Panc1 (cell line): ENCODE results near the gene EIF4EBP2.

Experiments
- POLR2AphosphoS5 ChIP-seq: IDR thresholded peaks from 2 replicates; pipeline ENCODE4 v1.6.1; 2012; ENCODE audit warnings: mild to moderate bottlenecking, low read depth, low read length, moderate library complexity
- SIN3A ChIP-seq: IDR thresholded peaks from 2 replicates; pipeline ENCODE4 v1.6.1; 2012; ENCODE audit warnings: low read depth, mild to moderate bottlenecking, low read length, moderate library complexity, borderline replicate concordance; ENCODE audit not compliant: insufficient read depth
- TCF7L2 ChIP-seq: IDR thresholded peaks from 2 replicates; pipeline ENCODE4 v1.6.1; 2011; ENCODE audit warnings: mild to moderate bottlenecking, low read depth, low read length, inconsistent platforms
- TF ChIP-seq, protein P1 (sequence below): fragments of 450-650 bp; IDR thresholded peaks from 2 replicates; pipeline ENCODE4 v1.5.1; 2017; ENCODE audit warnings: mild to moderate bottlenecking
- TF ChIP-seq, protein P2 (sequence below), 2 experiments: IDR thresholded peaks; 2 replicates each; pipeline ENCODE4 v1.6.1; 2011 to 2012; ENCODE audit warnings: low read depth in 2 of 2, control low read depth in 1 of 2, low read length in 1 of 2, mild to moderate bottlenecking in 1 of 2, moderate library complexity in 1 of 2; ENCODE audit not compliant: insufficient read depth in 1 of 2

DNA sequence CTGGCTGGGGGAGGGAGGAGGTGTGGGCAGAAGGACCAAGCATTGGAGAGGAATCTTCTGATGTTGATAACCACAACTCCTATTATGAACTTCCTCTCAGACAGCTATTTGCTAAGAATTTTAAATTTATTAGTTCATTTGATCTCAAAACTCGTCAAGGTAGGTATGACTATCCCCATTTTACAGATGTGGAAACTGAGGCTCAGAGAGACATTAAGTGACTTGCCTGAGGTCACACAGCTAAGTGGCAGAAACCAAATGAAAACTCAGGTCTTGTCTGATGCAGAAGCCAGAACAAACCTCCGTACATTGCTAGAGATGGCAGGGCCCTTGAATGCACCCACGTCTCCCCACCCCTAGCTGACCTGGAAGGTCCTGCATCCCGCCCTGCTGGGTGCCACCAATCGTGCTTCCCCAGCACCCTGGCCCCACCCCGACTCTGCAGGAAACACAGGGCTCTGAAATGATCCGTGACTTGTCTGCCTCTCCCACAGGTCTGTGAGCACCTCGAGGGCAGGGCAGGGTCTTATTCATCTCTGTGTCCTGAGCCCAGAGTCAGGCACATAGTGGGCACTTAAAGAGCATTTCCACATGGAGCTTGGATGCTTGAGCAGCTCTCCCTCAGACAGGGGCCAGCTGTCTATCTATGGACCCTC lies 69.0 kb downstream of the EIF4EBP2 start:
- TF ChIP-seq, protein P1, sequence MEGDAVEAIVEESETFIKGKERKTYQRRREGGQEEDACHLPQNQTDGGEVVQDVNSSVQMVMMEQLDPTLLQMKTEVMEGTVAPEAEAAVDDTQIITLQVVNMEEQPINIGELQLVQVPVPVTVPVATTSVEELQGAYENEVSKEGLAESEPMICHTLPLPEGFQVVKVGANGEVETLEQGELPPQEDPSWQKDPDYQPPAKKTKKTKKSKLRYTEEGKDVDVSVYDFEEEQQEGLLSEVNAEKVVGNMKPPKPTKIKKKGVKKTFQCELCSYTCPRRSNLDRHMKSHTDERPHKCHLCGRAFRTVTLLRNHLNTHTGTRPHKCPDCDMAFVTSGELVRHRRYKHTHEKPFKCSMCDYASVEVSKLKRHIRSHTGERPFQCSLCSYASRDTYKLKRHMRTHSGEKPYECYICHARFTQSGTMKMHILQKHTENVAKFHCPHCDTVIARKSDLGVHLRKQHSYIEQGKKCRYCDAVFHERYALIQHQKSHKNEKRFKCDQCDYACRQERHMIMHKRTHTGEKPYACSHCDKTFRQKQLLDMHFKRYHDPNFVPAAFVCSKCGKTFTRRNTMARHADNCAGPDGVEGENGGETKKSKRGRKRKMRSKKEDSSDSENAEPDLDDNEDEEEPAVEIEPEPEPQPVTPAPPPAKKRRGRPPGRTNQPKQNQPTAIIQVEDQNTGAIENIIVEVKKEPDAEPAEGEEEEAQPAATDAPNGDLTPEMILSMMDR: no peak
- TF ChIP-seq, protein P2, sequence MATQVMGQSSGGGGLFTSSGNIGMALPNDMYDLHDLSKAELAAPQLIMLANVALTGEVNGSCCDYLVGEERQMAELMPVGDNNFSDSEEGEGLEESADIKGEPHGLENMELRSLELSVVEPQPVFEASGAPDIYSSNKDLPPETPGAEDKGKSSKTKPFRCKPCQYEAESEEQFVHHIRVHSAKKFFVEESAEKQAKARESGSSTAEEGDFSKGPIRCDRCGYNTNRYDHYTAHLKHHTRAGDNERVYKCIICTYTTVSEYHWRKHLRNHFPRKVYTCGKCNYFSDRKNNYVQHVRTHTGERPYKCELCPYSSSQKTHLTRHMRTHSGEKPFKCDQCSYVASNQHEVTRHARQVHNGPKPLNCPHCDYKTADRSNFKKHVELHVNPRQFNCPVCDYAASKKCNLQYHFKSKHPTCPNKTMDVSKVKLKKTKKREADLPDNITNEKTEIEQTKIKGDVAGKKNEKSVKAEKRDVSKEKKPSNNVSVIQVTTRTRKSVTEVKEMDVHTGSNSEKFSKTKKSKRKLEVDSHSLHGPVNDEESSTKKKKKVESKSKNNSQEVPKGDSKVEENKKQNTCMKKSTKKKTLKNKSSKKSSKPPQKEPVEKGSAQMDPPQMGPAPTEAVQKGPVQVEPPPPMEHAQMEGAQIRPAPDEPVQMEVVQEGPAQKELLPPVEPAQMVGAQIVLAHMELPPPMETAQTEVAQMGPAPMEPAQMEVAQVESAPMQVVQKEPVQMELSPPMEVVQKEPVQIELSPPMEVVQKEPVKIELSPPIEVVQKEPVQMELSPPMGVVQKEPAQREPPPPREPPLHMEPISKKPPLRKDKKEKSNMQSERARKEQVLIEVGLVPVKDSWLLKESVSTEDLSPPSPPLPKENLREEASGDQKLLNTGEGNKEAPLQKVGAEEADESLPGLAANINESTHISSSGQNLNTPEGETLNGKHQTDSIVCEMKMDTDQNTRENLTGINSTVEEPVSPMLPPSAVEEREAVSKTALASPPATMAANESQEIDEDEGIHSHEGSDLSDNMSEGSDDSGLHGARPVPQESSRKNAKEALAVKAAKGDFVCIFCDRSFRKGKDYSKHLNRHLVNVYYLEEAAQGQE (IDR thresholded peaks at IDR 0.05; ENCODE audit: insufficient read depth in 1 of 2, low read depth in 2 of 2, low read length in 1 of 2): no peak
- TF ChIP-seq POLR2AphosphoS5: no peak
- no peak for TF ChIP-seq SIN3A
- TF ChIP-seq TCF7L2: no peak
